GM21390 (cell line): ENCODE measurements around the gene LRRC4.

Experiments used
- ATAC-seq: cut with Tn5 transposase; IDR thresholded peaks from one replicate; pipeline ENCODE4 v1.9.1; 2021; ENCODE audit not compliant: unreplicated experiment

LRRC4 gene

DNA sequence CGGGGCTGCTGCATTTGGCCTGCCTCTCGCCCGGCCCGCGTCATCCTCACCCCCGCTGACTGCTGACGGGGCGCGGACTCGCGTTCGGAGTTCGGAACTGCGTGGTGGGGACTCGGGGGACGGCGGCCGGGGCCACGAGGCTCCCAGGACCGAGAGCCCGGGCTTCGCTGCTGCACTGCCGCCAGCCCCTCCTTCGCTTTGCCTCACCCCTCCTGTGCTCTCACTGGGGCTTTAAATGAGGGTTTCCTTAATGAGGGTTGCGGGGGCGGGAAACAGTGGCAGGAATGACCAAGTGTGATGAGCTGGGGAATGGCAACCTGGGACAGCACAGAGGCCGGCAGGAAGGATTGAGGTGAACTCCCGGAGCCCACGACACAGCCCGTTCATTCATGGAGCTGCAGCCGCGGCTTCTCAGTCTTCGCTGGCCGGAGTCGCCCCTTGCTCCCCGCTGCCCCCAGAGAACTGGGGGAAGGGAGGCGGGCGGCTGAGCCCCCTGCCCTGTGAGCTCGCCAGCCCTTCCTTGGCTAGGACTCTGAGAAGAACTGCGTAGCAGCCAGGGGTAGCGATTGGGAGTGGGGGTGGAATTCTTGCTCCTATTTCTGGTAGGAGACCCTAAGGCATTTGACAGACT, 1.5 kb upstream of the LRRC4 start:
- ATAC-seq, result no peak

DNA sequence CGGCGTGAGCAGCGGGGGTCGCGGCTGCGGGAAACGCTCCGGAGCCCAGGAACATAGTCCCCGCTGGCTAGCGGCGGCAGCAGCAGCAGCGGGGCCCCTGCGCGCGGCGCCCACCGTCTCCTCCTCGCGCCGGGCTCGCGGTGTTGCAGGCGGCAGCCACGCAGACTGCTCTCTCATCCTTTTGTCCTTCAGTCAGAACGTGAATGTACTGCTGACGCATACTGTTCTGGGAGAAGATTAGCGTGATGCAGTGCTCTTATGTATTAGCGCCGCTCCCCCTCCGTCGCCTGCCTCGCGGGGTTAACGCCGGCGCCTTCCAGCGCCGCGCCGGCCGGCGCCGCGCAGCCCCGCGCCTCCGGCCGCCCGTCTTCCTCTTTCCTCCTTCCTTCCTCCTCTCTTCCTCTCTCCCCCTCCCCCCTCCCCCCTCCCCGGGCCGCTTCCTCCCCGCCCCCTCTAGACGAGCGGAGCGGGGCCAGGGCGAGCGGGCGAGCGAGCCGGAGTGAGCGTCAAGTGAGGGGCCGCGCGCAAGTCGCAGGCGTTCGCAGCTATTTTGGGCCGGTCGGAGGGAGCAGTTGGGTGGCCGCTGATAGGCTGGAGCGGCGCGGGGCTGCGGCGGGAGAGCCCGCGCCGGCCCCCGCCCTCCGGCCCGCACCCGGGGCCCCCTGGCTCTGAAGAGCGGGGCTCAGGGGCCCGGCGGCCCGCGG, 816 bp upstream of the LRRC4 start:
- peak; percentile 46 for ATAC-seq

DNA sequence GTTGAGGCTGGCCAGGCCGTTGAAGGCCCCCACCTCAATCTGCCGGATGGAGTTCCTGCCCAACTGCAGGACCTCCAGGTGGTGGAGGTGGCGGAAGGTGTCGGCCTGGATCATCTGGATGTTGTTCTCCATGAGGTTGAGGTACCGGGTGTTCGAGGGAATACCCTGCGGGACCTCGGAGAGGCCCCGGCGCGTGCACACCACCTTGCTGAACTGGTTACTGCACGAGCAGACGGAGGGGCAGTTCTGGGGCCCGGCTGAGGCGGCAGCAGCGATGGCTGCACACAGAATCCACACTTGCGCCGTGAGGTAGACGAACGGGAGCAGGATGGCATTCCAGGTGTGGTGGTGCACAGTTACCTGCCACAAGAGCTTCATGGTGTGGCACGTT, 979 bp downstream of the LRRC4 start:
- ATAC-seq, result no peak

DNA sequence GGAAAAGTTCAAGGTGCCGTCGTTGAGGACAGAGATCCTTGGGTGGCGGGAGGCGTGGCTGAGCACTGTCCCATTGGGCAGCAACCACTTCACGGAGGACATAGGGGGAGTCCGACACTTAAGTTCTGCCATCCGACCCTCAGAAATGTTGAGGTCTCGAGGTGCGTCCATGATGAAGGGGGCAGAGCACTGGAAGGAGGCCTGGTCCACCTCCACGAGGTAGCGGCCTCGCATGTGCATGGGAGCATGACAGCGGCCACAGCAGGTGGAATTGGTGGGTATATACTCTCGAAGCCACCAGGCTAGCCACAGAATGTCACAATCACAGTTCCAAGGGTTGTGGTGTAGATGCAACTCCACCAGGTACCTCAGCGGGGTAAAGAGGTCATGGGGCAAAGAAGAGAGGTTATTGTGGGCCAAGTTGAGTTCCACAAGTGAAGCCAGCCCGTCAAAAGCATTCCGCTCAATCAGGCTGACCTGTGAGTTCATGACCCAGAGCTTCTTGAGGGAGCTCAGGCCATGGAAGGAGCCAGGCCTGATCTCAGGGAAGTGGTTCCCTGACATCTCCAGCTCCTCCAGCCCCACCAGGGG, 1.7 kb downstream of the LRRC4 start:
- no peak for ATAC-seq

DNA sequence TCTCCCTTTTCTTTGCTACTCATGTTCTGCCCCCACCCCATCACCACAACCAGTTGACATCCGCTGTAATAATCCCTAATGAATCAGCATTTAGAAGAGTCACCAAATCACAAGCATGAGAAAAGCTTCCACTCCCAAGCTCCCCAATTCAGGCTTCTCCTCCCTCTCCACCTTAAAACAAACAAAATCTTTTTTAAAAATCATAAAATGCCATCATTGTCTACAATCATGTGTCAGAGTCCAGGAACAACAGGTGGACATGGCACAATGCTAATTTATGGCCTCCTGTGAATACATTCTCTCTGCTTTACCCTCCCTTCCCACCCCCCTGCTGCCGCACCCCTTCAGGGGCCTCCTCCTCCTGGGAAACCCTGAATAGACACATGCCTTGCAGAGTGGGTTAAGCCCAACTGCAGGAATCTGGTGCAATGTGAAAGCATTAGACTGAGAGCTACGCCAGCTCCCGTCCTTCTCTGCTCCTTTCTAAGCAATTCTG, 3.7 kb downstream of the LRRC4 start:
- ATAC-seq, result no peak

DNA sequence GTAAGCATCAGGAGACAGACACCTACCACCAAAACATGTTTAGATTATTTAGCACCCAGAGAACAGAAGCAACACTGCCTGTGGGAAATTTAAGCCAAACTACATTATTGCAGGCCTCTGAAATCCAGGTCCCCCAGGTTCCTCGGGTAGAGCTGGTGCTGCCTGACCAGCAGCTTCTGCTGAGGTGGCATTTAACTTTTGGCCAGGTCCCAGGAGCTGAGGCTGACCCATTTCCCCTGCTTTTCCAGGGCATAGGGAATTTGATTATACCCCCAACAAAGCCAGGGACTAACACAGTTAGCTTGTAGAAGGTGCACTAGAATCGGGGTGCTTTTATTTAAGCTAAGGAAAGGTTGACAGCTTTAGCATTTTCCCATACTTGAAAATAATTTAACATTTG, 4.7 kb downstream of the LRRC4 start:
- no peak for ATAC-seq

DNA sequence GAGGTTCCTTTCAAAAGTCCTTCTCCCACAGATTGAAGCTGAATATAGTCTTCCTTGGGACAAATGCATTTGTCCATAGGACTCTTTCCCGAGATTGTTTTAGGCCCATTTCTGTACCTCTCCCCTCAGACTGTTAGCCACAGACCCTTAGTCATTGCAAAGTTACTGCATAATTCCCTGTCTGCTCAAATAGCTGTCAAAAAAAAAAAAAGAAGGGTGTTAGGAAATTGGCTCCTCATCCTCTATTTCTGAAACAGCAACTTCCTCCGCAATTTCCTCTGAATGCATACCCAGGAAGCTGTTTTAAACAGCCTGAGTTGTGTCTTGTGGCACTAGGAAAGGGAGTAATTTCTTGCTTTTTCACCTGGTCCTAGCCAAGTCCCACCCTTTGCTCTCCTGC, 5.4 kb downstream of the LRRC4 start:
- no peak for ATAC-seq

DNA sequence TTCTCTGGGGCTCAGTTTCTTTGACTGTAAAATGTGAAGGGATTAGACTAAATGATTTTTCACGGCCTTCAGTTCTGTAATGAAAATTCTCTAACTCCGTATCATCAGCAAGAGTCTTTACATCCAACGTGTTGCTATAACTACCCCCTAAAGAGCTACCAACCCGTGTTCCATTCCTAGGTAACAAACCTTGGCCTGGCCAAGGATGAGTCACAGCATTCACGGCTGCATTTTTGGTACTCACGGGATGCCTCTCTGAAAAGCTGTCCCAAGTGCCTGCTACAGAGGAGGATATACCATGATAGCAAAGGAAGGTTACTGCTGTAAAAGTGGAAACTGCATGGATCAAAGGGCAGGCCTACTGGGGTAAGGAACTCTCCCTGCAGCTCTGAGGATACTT, 5.9 kb downstream of the LRRC4 start:
- no peak for ATAC-seq

DNA sequence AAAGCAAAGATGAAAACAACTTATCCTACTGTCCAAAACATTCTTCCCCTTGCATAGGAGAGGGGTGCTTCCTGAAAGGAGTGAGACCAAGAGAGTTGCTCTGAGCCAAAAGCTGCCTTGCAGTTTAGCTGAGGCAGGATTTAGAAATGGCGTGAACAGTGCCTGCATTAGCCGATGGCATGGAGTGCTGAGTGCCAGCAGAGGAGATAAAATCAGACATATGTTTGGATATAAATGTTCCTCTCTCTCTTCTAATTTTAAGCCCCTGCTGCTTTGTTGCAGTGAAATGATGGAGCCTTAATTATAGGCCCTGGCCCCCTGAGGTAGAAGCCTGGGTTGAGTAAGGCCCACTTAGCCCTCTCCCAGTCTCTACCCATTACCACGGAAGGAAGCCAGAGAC, 7.1 kb downstream of the LRRC4 start:
- ATAC-seq, result no peak

DNA sequence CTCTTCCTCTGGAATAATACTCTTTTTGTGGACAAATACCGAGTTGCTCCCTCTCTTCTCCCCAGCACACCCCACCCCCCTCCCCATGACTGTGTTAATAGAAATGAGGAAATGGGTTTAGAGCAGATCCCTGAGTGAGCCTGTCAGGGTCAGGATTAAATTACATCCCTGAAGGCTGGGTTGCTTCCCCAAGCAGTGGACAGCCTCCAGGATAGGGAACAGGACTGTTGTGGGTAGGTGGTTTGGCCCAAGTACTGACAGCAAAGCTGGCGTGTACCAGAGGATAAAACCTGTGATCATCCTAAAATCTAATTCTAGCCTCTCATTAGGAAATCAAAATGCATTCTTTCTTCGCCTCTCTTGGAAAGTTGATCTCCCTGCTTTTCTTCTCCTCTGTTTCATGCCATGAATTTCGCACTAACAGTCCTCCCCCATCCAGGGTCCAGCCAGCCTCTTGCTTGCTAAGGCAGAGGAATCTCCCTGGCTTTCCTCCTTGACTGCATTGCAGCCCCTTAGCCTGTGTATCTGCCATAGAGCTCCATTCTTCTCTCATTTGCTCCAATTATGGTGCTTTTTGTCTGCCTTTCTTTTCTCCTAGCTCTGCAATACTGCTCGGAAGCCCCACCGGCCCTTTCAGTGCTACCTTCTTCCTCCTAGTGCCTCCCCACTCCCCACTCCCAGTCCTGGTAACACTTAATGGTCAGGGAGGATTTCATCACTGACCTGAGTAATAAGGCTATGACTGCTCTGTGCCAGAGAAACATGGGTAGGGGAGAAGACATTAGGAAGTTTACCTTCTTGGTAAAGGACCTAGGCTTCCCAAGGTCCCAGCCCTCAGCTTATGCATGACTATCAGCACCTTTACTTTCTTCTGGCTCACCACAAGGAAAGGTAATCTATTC, 8.4 kb downstream of the LRRC4 start:
- ATAC-seq, result no peak

DNA sequence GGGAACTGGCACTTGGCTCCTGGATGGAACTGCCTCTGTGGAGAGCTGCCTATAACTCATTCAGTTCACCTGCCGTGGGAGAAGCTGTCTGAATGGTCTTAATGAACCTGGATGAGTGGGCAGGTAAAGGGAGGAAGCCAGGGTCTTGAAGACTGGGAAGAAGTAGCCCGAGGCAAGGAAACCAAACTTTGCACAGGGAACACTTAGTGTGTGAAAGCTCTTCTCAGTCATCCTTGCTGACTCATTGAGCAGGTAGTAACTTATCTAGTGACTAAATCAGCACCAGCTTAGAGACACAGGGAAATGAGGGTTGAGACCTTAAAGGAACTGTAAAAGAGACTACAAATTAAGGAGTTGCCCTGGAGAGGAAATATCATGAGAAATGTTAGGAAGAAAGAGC, 9.9 kb downstream of the LRRC4 start:
- no peak for ATAC-seq

DNA sequence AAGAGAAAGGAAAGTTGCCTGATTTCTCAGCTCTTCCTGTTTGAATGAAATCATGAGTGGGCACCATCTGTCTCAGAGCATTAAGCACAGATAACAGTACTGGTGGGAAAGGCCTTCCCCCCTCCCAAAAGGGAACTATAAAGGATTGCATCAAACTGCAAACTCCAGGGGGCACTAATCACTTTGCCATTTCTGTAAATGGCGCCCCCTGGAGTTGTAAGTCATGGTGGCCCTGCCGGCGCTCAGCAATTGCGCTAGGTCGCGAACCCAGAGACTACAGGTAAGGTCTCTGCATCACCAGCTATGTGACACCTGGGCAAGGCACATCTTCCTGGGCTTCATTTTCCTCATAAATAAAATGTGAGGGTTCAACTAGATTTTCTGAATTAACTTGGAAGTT, 11.1 kb downstream of the LRRC4 start:
- no peak for ATAC-seq

DNA sequence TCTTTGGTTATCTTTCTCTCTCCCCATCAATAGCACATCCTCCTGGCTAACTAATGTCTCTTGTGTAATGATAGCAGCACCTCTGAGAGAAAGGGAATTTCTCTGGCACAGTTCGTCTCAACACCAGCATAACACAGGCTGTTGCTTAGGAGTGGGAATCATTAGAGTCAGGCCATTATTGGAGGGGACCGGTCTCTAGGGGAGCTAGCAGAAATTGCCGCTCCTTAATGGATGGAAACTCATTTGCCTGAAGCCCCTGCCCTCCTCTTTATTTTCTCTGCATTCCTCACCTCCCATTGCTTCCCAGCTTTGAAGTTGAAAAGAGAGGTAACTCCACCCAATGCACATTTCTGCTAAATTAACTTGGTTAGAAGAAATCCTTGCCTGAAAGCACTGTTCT, 11.9 kb downstream of the LRRC4 start:
- no peak for ATAC-seq

DNA sequence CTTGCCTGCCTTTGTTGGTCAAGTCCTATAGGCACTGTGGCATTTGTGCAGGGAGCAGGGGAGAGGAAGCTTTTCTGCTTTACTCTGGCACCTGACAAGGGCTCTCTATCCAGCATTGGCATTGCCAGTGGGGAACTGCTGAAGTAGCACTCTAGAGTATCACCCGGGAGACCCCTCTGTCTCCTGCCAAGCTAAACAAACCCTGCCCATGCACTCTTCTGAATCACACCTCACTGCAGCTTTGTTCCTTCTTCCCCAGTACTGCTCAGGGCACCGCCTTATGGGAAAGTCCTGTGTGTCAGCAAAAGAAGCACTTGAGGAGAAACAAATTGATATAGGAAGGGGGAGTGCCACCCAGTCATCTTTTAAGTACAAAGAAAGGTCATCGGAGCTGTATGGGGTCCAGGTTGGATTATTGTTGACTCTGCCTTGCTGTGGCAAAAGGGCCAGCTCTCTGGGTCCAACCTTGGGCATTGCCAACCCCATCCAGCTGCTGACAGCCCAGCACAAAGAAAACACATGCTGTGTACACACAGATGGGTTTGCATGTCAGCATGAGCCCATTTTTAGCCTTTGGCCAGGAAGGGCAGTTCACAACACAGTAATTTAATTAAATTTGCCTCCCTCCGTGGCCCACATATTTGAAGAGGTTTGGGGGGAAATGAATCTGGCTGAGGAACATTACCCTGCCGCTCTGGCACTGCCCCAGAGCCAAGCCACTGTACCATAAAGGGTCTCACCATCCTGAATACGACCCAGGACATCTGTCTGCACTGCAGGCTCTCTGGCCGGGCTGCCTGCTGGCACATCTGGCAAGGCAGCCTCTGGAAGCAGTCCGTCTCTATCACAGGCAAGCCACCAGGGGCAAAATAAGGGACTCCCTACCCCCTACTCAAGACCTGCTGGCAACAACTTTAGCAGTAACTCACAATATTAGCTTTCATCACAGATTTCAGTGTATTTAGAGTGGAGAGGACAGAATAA, 13.1 kb downstream of the LRRC4 start:
- ATAC-seq, result no peak

DNA sequence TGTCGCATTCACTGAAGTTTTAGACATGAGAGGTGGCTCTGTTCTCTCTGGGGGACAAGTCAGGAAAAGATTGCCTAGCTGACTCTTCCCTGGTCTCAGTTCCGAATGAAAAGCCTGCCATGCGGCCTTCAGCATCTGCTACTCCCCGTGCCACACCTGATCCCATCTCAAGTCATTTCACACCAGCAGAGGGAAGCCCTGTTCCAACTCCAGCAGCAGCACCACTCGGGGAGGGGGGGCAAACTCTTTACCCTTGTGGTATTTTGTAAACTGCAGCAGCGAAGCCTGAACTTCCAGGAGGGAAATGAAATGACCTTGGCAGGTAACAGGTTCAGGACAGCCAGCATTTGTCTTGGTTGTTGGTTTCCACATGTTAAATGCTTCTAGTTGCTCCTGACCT, 13.8 kb downstream of the LRRC4 start:
- no peak for ATAC-seq

DNA sequence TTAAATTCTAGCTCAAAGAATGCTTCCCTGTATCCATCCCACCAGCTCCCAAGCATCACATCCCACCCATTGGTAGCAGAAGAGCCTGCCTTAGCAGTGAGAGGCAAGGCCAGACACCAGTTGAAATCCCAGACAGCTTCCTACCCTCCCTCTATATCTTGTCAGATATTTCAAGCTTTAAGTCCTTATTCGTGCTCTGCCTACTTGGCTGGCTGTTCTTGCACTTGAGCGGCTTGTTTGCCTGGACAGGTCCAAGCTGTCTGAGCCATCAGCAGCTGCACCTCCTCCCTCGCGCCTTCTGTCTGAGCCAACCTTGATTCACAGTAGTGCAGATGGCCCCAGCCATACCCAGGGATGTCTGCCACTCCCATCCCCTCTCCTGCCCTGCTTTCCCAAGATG, 16.4 kb downstream of the LRRC4 start:
- ATAC-seq, result no peak

DNA sequence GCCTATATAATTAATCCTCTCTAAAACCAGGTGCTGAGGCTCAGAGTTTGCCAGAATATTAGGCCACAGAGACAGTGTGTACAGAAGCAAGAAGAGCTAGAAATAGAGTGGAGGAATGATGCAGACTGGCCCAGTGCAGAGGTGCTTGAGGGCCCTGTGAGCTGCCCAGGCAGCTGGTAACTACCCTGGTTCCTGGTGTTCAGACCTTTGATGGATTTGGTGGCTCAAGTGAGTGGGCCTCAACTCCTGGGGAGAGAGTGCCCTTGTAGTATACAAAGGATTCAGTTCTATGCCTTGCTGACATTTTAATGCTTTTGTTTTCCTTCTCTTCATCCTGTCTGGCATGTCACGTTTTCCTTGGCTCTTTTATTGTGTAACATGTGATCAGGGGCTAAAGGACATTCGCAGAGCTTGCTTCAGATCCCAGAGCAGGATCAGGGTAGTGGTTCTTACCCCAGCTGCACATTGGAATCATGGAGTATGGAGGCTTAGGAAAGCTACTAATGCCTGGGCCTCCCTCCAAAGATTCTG, 20.0 kb downstream of the LRRC4 start:
- no peak for ATAC-seq

DNA sequence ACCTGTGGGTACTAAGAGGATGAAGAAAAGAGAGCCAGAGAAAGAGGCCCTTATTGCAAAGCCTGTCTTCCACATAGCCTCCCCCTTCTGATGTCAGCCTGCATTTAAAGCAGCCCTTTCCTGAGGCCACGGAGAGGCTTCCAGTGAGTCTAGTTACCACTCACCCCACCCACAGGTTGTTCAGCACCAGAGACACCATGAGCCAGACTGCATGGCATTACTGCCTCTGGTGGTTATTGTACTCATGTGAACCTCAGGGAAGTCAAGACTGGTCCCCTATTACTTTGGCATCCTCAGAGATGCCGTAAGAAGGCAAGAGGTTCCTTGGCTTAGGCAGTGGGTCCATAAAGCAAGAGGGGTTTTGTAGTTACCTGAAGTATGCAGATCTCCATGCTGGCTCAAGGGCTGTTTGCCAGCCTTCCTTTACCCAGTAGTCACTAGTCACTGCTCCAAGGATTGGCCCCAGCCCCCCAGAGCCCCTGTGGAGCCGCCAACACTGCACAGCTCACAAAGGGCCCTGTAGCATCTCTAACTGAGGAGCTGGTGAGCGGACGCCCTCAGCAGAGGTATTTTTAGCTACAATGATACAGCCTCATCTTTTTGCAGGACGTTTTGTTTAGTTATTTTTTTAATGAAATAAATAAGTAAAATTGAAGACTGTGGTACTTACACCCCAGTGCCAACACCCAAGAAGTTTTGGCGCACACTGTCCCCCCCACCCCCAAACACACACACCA, 20.7 kb downstream of the LRRC4 start:
- ATAC-seq, result no peak

DNA sequence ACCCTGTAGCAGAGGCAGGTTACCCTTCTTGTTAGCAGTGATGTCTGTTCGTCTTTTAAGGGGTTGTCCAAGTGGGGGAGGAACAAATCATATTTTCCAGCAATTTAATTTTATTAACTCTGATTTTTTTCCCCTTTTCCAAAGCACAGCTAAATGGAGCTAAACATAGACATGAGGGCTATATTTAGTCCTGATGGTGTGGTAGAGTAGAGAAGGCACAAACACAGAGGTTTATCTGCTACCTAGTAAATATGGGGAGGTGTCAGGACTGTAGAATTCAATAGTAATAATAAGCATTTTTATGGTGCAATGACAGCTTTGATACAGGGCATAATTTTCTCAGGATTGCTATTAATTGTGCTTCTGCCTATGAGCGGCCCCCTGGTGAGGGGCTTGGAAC, 22.5 kb downstream of the LRRC4 start:
- ATAC-seq, result no peak
